ENCODE results near the gene RELA.

GRCh38 chr11:65634440-65634839 lies 28.3 kb downstream of the RELA start:
- TF ChIP-seq CTCF (IDR thresholded peaks at IDR 0.05; ENCODE audit: extremely low read depth in 1 of 2, insufficient read depth in 1 of 2, low read depth in 1 of 2, low read length in 2 of 2) (no peak), EZH2 (IDR thresholded peaks at IDR 0.05; ENCODE audit: borderline replicate concordance, low read depth, low read length, severe bottlenecking) (no peak), POLR2A (IDR thresholded peaks at IDR 0.05; ENCODE audit: low read depth, low read length) (no peak), GATA2 (IDR thresholded peaks at IDR 0.05; ENCODE audit: insufficient read depth, insufficient read length, low read depth, low read length) (no peak)

Measured in endothelial cell of umbilical vein (primary cell).